Activated CD4-positive, alpha-beta T cell treated with anti-CD3 and anti-CD28 coated beads, Interleukin-2, amount 10 ng/mL, durations not matched to agents 24 days and 14 days (primary cell): ENCODE results near the gene OR2H2. TPM values are rescaled to one million over a fixed set of nuclear protein-coding genes. Genes with fewer than 3 reads are reported as not detected.

Experiments used
- DNase-seq: peaks from one replicate; pipeline ENCODE4 v3.0.0; 2022
- H3K27ac Mint-ChIP-seq: one replicate; pipeline ENCODE4 v1.8.0; 2022; ENCODE audit warnings: mild to moderate bottlenecking, mixed read lengths
- H3K27me3 Mint-ChIP-seq: one replicate; pipeline ENCODE4 v1.8.0; 2022; ENCODE audit warnings: mixed read lengths
- H3K36me3 Mint-ChIP-seq: one replicate; pipeline ENCODE4 v1.8.0; 2022; ENCODE audit warnings: low read depth, mild to moderate bottlenecking, mixed read lengths
- H3K4me1 Mint-ChIP-seq: one replicate; pipeline ENCODE4 v1.8.0; 2021; ENCODE audit warnings: mixed read lengths
- H3K4me3 Mint-ChIP-seq: one replicate; pipeline ENCODE4 v1.8.0; 2022; ENCODE audit warnings: mild to moderate bottlenecking, moderate library complexity, mixed read lengths
- H3K9me3 Mint-ChIP-seq: one replicate; pipeline ENCODE4 v1.8.0; 2021; ENCODE audit warnings: mixed read lengths
- intact Hi-C: fragments of 100-400 bp; cut with micrococcal nuclease; formaldehyde crosslinking; loops from one replicate; pipeline ENCODE4 v1.15.1; 2023
- total RNA-seq: library from RNA; stranded (reverse); gene quantifications from 2 replicates; pipeline ENCODE4 v1.2.3, GENCODE V29; 2022

OR2H2 gene
- total RNA-seq = not detected in 2 replicates

GRCh38 chr6:29584821-29585220 lies at the start of gene OR2H2:
TSS of gene OR2H2 (plus strand) at chr6:29585121. CDS start at chr6:29587945, 2,824 bp downstream.
- H3K27ac Mint-ChIP-seq = no peak within 1 kb of the TSS
- intact Hi-C loops = loop anchor here (10.0 kb wide), 1 partner anchor 750 kb away; no protein-coding TSS in a partner anchor
- H3K27me3 Mint-ChIP-seq = peaks cover 37% of the 10 kb centered on the region

GRCh38 chr6:29537714-29538403 lies 47.1 kb upstream of the OR2H2 start:
- Mint-ChIP-seq H3K27me3 (peaks cover 4% of the 10 kb centered on the region), H3K9me3 (no peaks in the 10 kb centered on the region), H3K4me1 (no peaks in the 10 kb centered on the region), H3K27ac (no peak overlapping the region), H3K36me3 (no peaks in the 10 kb centered on the region), H3K4me3 (no peak overlapping the region)
- no peak for DNase-seq
- intact Hi-C loops = no loop called here

More at GRCh38 chr6:29584821-29585220, at the start of gene OR2H2:
- Mint-ChIP-seq H3K4me1 (no peaks in the 10 kb centered on the region), H3K9me3 (no peaks in the 10 kb centered on the region), H3K36me3 (no peaks in the 10 kb centered on the region), H3K4me3 (no peak within 1 kb of the TSS)
- DNase-seq = no peak

GRCh38 chr6:29547573-29547972 lies 37.3 kb upstream of the OR2H2 start:
- DNase-seq = no peak
- Mint-ChIP-seq H3K4me1 (peaks cover 8% of the 10 kb centered on the region), H3K9me3 (no peaks in the 10 kb centered on the region), H3K4me3 (no peak overlapping the region), H3K36me3 (no peaks in the 10 kb centered on the region), H3K27ac (no peak overlapping the region), H3K27me3 (peaks cover 42% of the 10 kb centered on the region)
- intact Hi-C loops = no loop called here

- Mint-ChIP-seq H3K27me3 (peaks cover 72% of the 10 kb centered on the region), H3K4me1 (peaks cover 17% of the 10 kb centered on the region), H3K9me3 (no peaks in the 10 kb centered on the region), H3K36me3 (no peaks in the 10 kb centered on the region), H3K4me3 (peak overlapping the region; percentile 14), H3K27ac (no peak overlapping the region)
- DNase-seq = peak; percentile 75
- intact Hi-C loops = no loop called here
These were observed 32.3 kb upstream of the OR2H2 start for GRCh38 chr6:29552512-29553051.

GRCh38 chr6:29553268-29554057 lies 31.5 kb upstream of the OR2H2 start:
- DNase-seq = peak; percentile 70
- no peaks in the 10 kb centered on the region for H3K36me3 Mint-ChIP-seq
- no peak overlapping the region for H3K27ac Mint-ChIP-seq
- H3K27me3 Mint-ChIP-seq = peaks cover 68% of the 10 kb centered on the region
- peaks cover 13% of the 10 kb centered on the region for H3K4me1 Mint-ChIP-seq
- peak overlapping the region; percentile 72 for H3K4me3 Mint-ChIP-seq
- H3K9me3 Mint-ChIP-seq = no peaks in the 10 kb centered on the region
- intact Hi-C loops = no loop called here

- intact Hi-C loops = no loop called here
- Mint-ChIP-seq H3K36me3 (no peaks in the 10 kb centered on the region), H3K4me3 (no peak overlapping the region), H3K9me3 (no peaks in the 10 kb centered on the region), H3K4me1 (peaks cover 13% of the 10 kb centered on the region), H3K27ac (no peak overlapping the region), H3K27me3 (peaks cover 65% of the 10 kb centered on the region)
- DNase-seq = no peak
These were observed 30.2 kb upstream of the OR2H2 start for GRCh38 chr6:29554764-29555163.

GRCh38 chr6:29557320-29557719 lies 27.6 kb upstream of the OR2H2 start:
- DNase-seq = no peak
- Mint-ChIP-seq H3K9me3 (no peaks in the 10 kb centered on the region), H3K27me3 (peaks cover 65% of the 10 kb centered on the region), H3K4me3 (no peak overlapping the region), H3K36me3 (no peaks in the 10 kb centered on the region), H3K27ac (no peak overlapping the region), H3K4me1 (peaks cover 13% of the 10 kb centered on the region)
- intact Hi-C loops = no loop called here

GRCh38 chr6:29558439-29559079 lies 26.4 kb upstream of the OR2H2 start:
- Mint-ChIP-seq H3K36me3 (no peaks in the 10 kb centered on the region), H3K9me3 (no peaks in the 10 kb centered on the region), H3K27ac (no peak overlapping the region), H3K27me3 (peaks cover 65% of the 10 kb centered on the region), H3K4me1 (peaks cover 10% of the 10 kb centered on the region), H3K4me3 (no peak overlapping the region)
- no peak for DNase-seq
- intact Hi-C loops = no loop called here

GRCh38 chr6:29559524-29560287 lies 25.2 kb upstream of the OR2H2 start, which contains the start of gene UBD:
TSS of gene UBD (minus strand) at chr6:29559732. CDS start at chr6:29559701, 31 bp downstream.
- no peak for DNase-seq
- peaks cover 54% of the 10 kb centered on the region for H3K27me3 Mint-ChIP-seq
- no peaks in the 10 kb centered on the region for H3K36me3 Mint-ChIP-seq
- H3K27ac Mint-ChIP-seq = no peak within 1 kb of the TSS
- no peak within 1 kb of the TSS for H3K4me3 Mint-ChIP-seq
- no peaks in the 10 kb centered on the region for H3K9me3 Mint-ChIP-seq
- H3K4me1 Mint-ChIP-seq = peaks cover 6% of the 10 kb centered on the region
- intact Hi-C loops = no loop called here

- H3K4me1 Mint-ChIP-seq = peaks cover 6% of the 10 kb centered on the region
- no peaks in the 10 kb centered on the region for H3K36me3 Mint-ChIP-seq
- no peak overlapping the region for H3K4me3 Mint-ChIP-seq
- intact Hi-C loops = no loop called here
- DNase-seq = no peak
- peaks cover 52% of the 10 kb centered on the region for H3K27me3 Mint-ChIP-seq
- no peak overlapping the region for H3K27ac Mint-ChIP-seq
- no peaks in the 10 kb centered on the region for H3K9me3 Mint-ChIP-seq
These were observed 23.8 kb upstream of the OR2H2 start for GRCh38 chr6:29561091-29561490.

- no peaks in the 10 kb centered on the region for H3K36me3 Mint-ChIP-seq
- intact Hi-C loops = no loop called here
- peaks cover 46% of the 10 kb centered on the region for H3K27me3 Mint-ChIP-seq
- H3K4me3 Mint-ChIP-seq = no peak overlapping the region
- H3K27ac Mint-ChIP-seq = no peak overlapping the region
- H3K4me1 Mint-ChIP-seq = peaks cover 6% of the 10 kb centered on the region
- no peaks in the 10 kb centered on the region for H3K9me3 Mint-ChIP-seq
- DNase-seq = no peak
These were observed 23.2 kb upstream of the OR2H2 start for GRCh38 chr6:29561606-29562181.

GRCh38 chr6:29563435-29563965 lies 21.4 kb upstream of the OR2H2 start:
- intact Hi-C loops = no loop called here
- no peak for DNase-seq
- Mint-ChIP-seq H3K4me3 (no peak overlapping the region), H3K27me3 (peaks cover 46% of the 10 kb centered on the region), H3K36me3 (no peaks in the 10 kb centered on the region), H3K9me3 (no peaks in the 10 kb centered on the region), H3K27ac (no peak overlapping the region), H3K4me1 (peaks cover 6% of the 10 kb centered on the region)

- no peak for DNase-seq
- no peaks in the 10 kb centered on the region for H3K9me3 Mint-ChIP-seq
- no peak overlapping the region for H3K4me3 Mint-ChIP-seq
- intact Hi-C loops = no loop called here
- no peaks in the 10 kb centered on the region for H3K36me3 Mint-ChIP-seq
- peaks cover 40% of the 10 kb centered on the region for H3K27me3 Mint-ChIP-seq
- H3K27ac Mint-ChIP-seq = no peak overlapping the region
- peaks cover 6% of the 10 kb centered on the region for H3K4me1 Mint-ChIP-seq
These were observed 20.0 kb upstream of the OR2H2 start for GRCh38 chr6:29564875-29565274.
